Measurements from ENCODE around the gene RNF175. TPM values are rescaled to one million over a fixed set of nuclear protein-coding genes. Genes with fewer than 3 reads are reported as not detected.

RNF175 gene
- polyA plus RNA-seq, 1 donor from 2014 or later, result 30.1 TPM

GRCh38 chr4:153741541-153741940 lies 18.3 kb downstream of the RNF175 start:
- H3K4me2 ChIP-seq (ENCODE audit: low read length), result no peak overlapping the region
- no peak overlapping the region for H3K4me3 ChIP-seq (ENCODE audit: low read length)
- no peaks in the 10 kb centered on the region for H3F3A ChIP-seq (ENCODE audit: insufficient read depth, low read length, poor library complexity, severe bottlenecking)
- no peak overlapping the region for H2AFZ ChIP-seq (ENCODE audit: low read depth, low read length)
- H4K20me1 ChIP-seq (ENCODE audit: insufficient read depth), result no peaks in the 10 kb centered on the region
- H3K79me2 ChIP-seq (replicated peaks; ENCODE audit: insufficient read depth, low read length), result no peaks in the 10 kb centered on the region
- no peaks in the 10 kb centered on the region for H3K36me3 ChIP-seq (ENCODE audit: insufficient read depth, low read length)
- H3K27me3 ChIP-seq (ENCODE audit: insufficient read depth, low read depth, low read length), result no peaks in the 10 kb centered on the region
- H3K27ac ChIP-seq (ENCODE audit: low read length), result no peak overlapping the region
- no peaks in the 10 kb centered on the region for H3K9me2 ChIP-seq (ENCODE audit: insufficient read depth, low read length)
- TF ChIP-seq RAD21 (conservative IDR thresholded peaks at IDR 0.05) (no peak), EP300 (conservative IDR thresholded peaks at IDR 0.05; ENCODE audit: poor library complexity, severe bottlenecking) (no peak), REST (IDR thresholded peaks at IDR 0.05; ENCODE audit: borderline replicate concordance) (no peak), SMC3 (conservative IDR thresholded peaks at IDR 0.05; ENCODE audit: poor library complexity) (no peak), POLR2AphosphoS5 (IDR thresholded peaks at IDR 0.05) (no peak), TAF1 (IDR thresholded peaks at IDR 0.05; ENCODE audit: low read depth) (no peak), MXI1 (conservative IDR thresholded peaks at IDR 0.05; ENCODE audit: poor library complexity, severe bottlenecking) (no peak), EZH2 (IDR thresholded peaks at IDR 0.05; ENCODE audit: borderline replicate concordance, insufficient read depth, low read length, poor library complexity, severe bottlenecking) (no peak)
- TF ChIP-seq, protein P1, sequence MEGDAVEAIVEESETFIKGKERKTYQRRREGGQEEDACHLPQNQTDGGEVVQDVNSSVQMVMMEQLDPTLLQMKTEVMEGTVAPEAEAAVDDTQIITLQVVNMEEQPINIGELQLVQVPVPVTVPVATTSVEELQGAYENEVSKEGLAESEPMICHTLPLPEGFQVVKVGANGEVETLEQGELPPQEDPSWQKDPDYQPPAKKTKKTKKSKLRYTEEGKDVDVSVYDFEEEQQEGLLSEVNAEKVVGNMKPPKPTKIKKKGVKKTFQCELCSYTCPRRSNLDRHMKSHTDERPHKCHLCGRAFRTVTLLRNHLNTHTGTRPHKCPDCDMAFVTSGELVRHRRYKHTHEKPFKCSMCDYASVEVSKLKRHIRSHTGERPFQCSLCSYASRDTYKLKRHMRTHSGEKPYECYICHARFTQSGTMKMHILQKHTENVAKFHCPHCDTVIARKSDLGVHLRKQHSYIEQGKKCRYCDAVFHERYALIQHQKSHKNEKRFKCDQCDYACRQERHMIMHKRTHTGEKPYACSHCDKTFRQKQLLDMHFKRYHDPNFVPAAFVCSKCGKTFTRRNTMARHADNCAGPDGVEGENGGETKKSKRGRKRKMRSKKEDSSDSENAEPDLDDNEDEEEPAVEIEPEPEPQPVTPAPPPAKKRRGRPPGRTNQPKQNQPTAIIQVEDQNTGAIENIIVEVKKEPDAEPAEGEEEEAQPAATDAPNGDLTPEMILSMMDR (IDR thresholded peaks at IDR 0.05; ENCODE audit: poor library complexity, severe bottlenecking), result no peak
- no peak overlapping the region for H3K9ac ChIP-seq (ENCODE audit: low read length)
- peaks cover 7% of the 10 kb centered on the region for H3K9me3 ChIP-seq (ENCODE audit: low read length)

DNA sequence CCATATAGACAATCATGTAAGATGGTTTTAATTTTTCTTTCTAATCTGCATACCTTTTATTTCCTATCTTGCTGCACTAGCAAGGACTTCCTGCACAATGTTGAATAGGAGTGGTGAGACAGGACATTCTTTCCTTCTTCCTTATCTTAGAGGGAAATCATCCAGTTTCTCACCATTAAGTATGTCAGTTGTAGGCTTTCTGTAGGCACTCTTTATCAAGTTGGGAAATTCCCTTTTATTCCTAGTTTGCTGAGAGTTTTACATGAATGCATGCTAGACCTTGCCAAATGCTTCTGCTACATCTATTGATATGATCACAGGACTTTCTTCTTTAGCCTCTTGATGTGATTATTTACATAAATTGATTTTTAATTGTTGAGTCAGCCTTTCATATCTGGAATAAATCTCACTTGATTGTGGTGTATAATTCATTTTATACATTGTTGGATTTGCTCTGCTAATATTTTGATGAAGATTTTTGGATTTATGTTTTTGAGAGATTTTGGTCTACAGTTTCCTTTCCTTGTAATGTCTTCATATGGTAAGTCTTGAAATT lies 23.8 kb downstream of the RNF175 start:
- no peaks in the 10 kb centered on the region for H3K27me3 ChIP-seq (ENCODE audit: insufficient read depth, low read depth, low read length)
- no peaks in the 10 kb centered on the region for H4K20me1 ChIP-seq (ENCODE audit: insufficient read depth)
- H3K79me2 ChIP-seq (replicated peaks; ENCODE audit: insufficient read depth, low read length), result no peaks in the 10 kb centered on the region
- H3K9me3 ChIP-seq (ENCODE audit: low read length), result peaks cover 5% of the 10 kb centered on the region
- H2AFZ ChIP-seq (ENCODE audit: low read depth, low read length), result no peak overlapping the region
- no peaks in the 10 kb centered on the region for H3F3A ChIP-seq (ENCODE audit: insufficient read depth, low read length, poor library complexity, severe bottlenecking)
- no peak overlapping the region for H3K4me3 ChIP-seq (ENCODE audit: low read length)
- no peaks in the 10 kb centered on the region for H3K9me2 ChIP-seq (ENCODE audit: insufficient read depth, low read length)
- H3K36me3 ChIP-seq (ENCODE audit: insufficient read depth, low read length), result no peaks in the 10 kb centered on the region
- TF ChIP-seq EP300 (conservative IDR thresholded peaks at IDR 0.05; ENCODE audit: poor library complexity, severe bottlenecking), result no peak
- TF ChIP-seq POLR2AphosphoS5 (IDR thresholded peaks at IDR 0.05), result no peak
- TF ChIP-seq TAF1 (IDR thresholded peaks at IDR 0.05; ENCODE audit: low read depth), result no peak
- no peak for TF ChIP-seq REST (IDR thresholded peaks at IDR 0.05; ENCODE audit: borderline replicate concordance)
- no peak for TF ChIP-seq MXI1 (conservative IDR thresholded peaks at IDR 0.05; ENCODE audit: poor library complexity, severe bottlenecking)
- TF ChIP-seq EZH2 (IDR thresholded peaks at IDR 0.05; ENCODE audit: borderline replicate concordance, insufficient read depth, low read length, poor library complexity, severe bottlenecking), result no peak
- TF ChIP-seq RAD21 (conservative IDR thresholded peaks at IDR 0.05), result no peak
- no peak for TF ChIP-seq SMC3 (conservative IDR thresholded peaks at IDR 0.05; ENCODE audit: poor library complexity)
- TF ChIP-seq, protein P1 (IDR thresholded peaks at IDR 0.05; ENCODE audit: poor library complexity, severe bottlenecking), result no peak
- H3K27ac ChIP-seq (ENCODE audit: low read length), result no peak overlapping the region
- H3K9ac ChIP-seq (ENCODE audit: low read length), result no peak overlapping the region
- H3K4me2 ChIP-seq (ENCODE audit: low read length), result no peak overlapping the region

Data from neural cell (in vitro differentiated cells).